Neural crest cell (in vitro differentiated cells): ENCODE data around the gene PIK3R6. TPM values are rescaled to one million over a fixed set of nuclear protein-coding genes. Genes with fewer than 3 reads are reported as not detected.

ENCODE experiments used
- DNase-seq: peaks from one replicate; pipeline ENCODE4 v3.0.0; 2021; ENCODE audit warnings: low read depth, mixed read lengths, low spot score
- H3K27ac Mint-ChIP-seq: one replicate; pipeline ENCODE4 v1.8.0; 2021; ENCODE audit warnings: mild to moderate bottlenecking, mixed read lengths; ENCODE audit not compliant: unreplicated experiment
- H3K27me3 Mint-ChIP-seq: 2 replicates; pipeline ENCODE4 v1.8.0; 2021; ENCODE audit warnings: low read depth, mild to moderate bottlenecking, mixed read lengths
- H3K36me3 Mint-ChIP-seq: 2 replicates; pipeline ENCODE4 v1.8.0; 2021; ENCODE audit warnings: low read depth, mild to moderate bottlenecking, mixed read lengths
- H3K4me1 Mint-ChIP-seq: 2 replicates; pipeline ENCODE4 v1.8.0; 2021; ENCODE audit warnings: mixed read lengths
- H3K4me3 Mint-ChIP-seq: one replicate; pipeline ENCODE4 v1.8.0; 2021; ENCODE audit warnings: mild to moderate bottlenecking, mixed read lengths
- H3K9me3 Mint-ChIP-seq: 2 replicates; pipeline ENCODE4 v1.8.0; 2021; ENCODE audit warnings: mixed read lengths
- total RNA-seq: library from RNA; stranded (reverse); gene quantifications from 2 replicates; pipeline ENCODE4 v1.2.1, GENCODE V29; 2021
- TF ChIP-seq, protein P1 (sequence below): fragments of 200-600 bp; sonication (generic); conservative IDR thresholded peaks from 2 replicates; pipeline ENCODE4 v1.5.0; 2021; ENCODE audit warnings: antibody characterized with exemption, mild to moderate bottlenecking

The PIK3R6 gene
- total RNA-seq, 1 donor from 2014 or later: not detected

DNA sequence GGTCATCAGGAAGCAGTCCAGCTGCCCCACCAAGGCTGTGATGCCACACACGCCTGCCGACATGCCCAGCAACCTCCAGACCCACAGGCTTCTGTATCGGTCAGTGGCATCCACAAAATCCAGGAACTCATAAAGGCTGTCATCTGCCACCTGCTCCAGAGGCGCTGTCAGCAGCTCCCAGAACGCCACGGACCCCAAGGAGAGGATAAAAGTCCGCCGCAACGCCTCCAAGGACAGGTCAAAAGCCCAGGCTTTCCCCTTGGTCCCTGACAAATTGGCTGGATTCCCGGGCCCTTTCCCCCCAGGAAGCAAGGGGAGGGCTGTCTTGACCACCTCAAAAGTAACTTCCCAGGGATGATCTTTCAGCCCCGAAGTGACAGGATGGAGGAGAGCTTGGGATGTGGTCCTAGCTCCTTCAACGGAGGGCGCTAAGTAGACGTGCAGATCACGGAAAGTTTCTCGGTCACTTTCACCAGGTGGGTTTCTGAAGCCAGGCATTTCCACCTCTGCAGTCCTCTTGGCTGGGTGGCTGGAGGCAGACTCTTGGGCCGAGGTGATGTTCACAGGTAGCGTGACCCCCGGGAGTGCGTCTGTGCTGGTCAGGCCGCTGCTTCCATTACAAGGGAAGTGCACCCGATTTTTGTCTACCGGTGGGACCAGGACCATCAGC lies 69.2 kb downstream of the PIK3R6 start:
- DNase-seq: no peak
- Mint-ChIP-seq H3K27ac (no peak overlapping the region), H3K9me3 (no peaks in the 10 kb centered on the region), H3K36me3 (no peaks in the 10 kb centered on the region), H3K27me3 (peaks cover 53% of the 10 kb centered on the region), H3K4me3 (no peak overlapping the region), H3K4me1 (peaks cover 4% of the 10 kb centered on the region)
- TF ChIP-seq, protein P1, sequence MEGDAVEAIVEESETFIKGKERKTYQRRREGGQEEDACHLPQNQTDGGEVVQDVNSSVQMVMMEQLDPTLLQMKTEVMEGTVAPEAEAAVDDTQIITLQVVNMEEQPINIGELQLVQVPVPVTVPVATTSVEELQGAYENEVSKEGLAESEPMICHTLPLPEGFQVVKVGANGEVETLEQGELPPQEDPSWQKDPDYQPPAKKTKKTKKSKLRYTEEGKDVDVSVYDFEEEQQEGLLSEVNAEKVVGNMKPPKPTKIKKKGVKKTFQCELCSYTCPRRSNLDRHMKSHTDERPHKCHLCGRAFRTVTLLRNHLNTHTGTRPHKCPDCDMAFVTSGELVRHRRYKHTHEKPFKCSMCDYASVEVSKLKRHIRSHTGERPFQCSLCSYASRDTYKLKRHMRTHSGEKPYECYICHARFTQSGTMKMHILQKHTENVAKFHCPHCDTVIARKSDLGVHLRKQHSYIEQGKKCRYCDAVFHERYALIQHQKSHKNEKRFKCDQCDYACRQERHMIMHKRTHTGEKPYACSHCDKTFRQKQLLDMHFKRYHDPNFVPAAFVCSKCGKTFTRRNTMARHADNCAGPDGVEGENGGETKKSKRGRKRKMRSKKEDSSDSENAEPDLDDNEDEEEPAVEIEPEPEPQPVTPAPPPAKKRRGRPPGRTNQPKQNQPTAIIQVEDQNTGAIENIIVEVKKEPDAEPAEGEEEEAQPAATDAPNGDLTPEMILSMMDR: no peak

GRCh38 chr17:8797621-8798175 lies 69.8 kb downstream of the PIK3R6 start:
- no peak overlapping the region for H3K4me3 Mint-ChIP-seq
- H3K4me1 Mint-ChIP-seq: peaks cover 4% of the 10 kb centered on the region
- TF ChIP-seq, protein P1: no peak
- no peaks in the 10 kb centered on the region for H3K9me3 Mint-ChIP-seq
- no peaks in the 10 kb centered on the region for H3K36me3 Mint-ChIP-seq
- no peak for DNase-seq
- H3K27me3 Mint-ChIP-seq: peaks cover 53% of the 10 kb centered on the region
- H3K27ac Mint-ChIP-seq: no peak overlapping the region

GRCh38 chr17:8794636-8795035 lies 72.8 kb downstream of the PIK3R6 start:
- Mint-ChIP-seq H3K27me3 (peaks cover 30% of the 10 kb centered on the region), H3K9me3 (peaks cover 5% of the 10 kb centered on the region), H3K4me3 (no peak overlapping the region), H3K27ac (no peak overlapping the region), H3K36me3 (peaks cover 3% of the 10 kb centered on the region), H3K4me1 (peaks cover 7% of the 10 kb centered on the region)
- TF ChIP-seq, protein P1: no peak
- no peak for DNase-seq

DNA sequence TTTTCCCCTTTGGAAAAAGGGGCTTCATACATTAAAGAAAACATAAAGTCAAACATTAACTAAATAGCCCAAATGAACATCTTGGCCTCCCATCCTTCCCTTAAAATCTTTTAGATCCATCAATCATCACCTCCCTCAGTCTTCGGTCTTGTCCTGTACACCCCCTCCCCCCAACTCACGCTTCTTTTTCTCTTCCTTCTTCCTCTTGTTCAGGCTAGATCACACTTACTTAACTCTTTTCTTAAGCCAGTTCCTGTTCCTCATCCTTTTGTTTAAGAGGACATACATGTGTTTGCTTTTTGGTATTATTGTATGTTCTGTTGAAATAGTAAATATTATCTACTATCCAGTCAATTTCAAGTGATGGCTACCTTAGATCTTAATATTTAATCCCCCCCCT lies 73.8 kb downstream of the PIK3R6 start:
- peaks cover 13% of the 10 kb centered on the region for H3K4me1 Mint-ChIP-seq
- H3K36me3 Mint-ChIP-seq: peaks cover 3% of the 10 kb centered on the region
- peaks cover 5% of the 10 kb centered on the region for H3K9me3 Mint-ChIP-seq
- H3K27ac Mint-ChIP-seq: no peak overlapping the region
- H3K4me3 Mint-ChIP-seq: no peak overlapping the region
- DNase-seq: no peak
- peaks cover 23% of the 10 kb centered on the region for H3K27me3 Mint-ChIP-seq
- TF ChIP-seq, protein P1: no peak

GRCh38 chr17:8792646-8793045 lies 74.8 kb downstream of the PIK3R6 start:
- Mint-ChIP-seq H3K9me3 (peaks cover 5% of the 10 kb centered on the region), H3K36me3 (peaks cover 3% of the 10 kb centered on the region), H3K4me3 (no peak overlapping the region), H3K27ac (no peak overlapping the region), H3K4me1 (peaks cover 13% of the 10 kb centered on the region), H3K27me3 (peaks cover 13% of the 10 kb centered on the region)
- TF ChIP-seq, protein P1: no peak
- DNase-seq: no peak
